HepG2 (cell line): ENCODE results near the gene DCDC2. TPM values are rescaled to one million over a fixed set of nuclear protein-coding genes. Genes with fewer than 3 reads are reported as not detected.

Experiments used
- ATAC-seq: fragments of 200-7000 bp; cut with Tn5 transposase; 3 replicates; pipeline ENCODE4 v1.9.1; 2020; ENCODE audit warnings: mild to moderate bottlenecking, moderate library complexity
- BruUV-seq: library from RNA; stranded (reverse); fragments of 400-500 nt; replicated peaks from 2 replicates; lab custom pipeline; 2021; lab: Mats Ljungman, UMichigan
- CTCF ChIA-PET: fragments of 300-600 bp; formaldehyde crosslinking; extraction: SDS; loops from one replicate; lab custom pipeline; 2021; ENCODE audit warnings: low total read pairs, inconsistent platforms, low intra/inter-chr PET ratio; lab: Yijun Ruan, JAX
- POLR2A ChIA-PET: fragments of 350-600 bp; sonication (Branson Sonifier 250); formaldehyde crosslinking; loops from one replicate; lab custom pipeline; 2020; ENCODE audit warnings: antibody characterized with exemption, inconsistent platforms; lab: Yijun Ruan, JAX
- DNase-seq: peaks from one replicate; pipeline ENCODE4 v3.0.0-alpha.2; 2015; ENCODE audit warnings: low spot score
- FAIRE-seq: peaks from 3 replicates; lab custom pipeline; 2011; peaks lifted over from hg19 to GRCh38; lab: Jason Lieb, UNC
- H2AFZ ChIP-seq: one replicate; pipeline ENCODE4 v1.6.1; 2011; ENCODE audit warnings: low read length, inconsistent platforms
- H3K27ac ChIP-seq: fragments of 300-600 bp; 3 replicates; pipeline ENCODE4 v1.8.0; 2011; ENCODE audit warnings: mixed run types, mild to moderate bottlenecking, mixed read lengths, low read length, inconsistent platforms; ENCODE audit not compliant: insufficient read depth; ENCODE audit errors: extremely low read length
- H3K27me3 ChIP-seq, 2 experiments: fragments of 200-600 bp in 1 of 2; 2 replicates in 1 of 2; 3 replicates in 1 of 2; pipeline versions ENCODE4 v1.6.0 to v1.8.0; 2011; ENCODE audit warnings: low read length in 2 of 2, mild to moderate bottlenecking in 2 of 2, moderate library complexity in 2 of 2, inconsistent platforms in 1 of 2; ENCODE audit not compliant: insufficient read depth in 2 of 2, control insufficient read depth in 1 of 2
- H3K36me3 ChIP-seq, 2 experiments: fragments of 200-600 bp in 1 of 2; replicated peaks in 1 of 2; 2 replicates in 1 of 2; 3 replicates in 1 of 2; pipeline versions ENCODE4 v1.5.1 to v1.8.0; 2011; ENCODE audit warnings: low read length in 2 of 2, inconsistent platforms in 1 of 2; ENCODE audit not compliant: insufficient read depth in 2 of 2, control insufficient read depth in 1 of 2
- H3K4me1 ChIP-seq: 2 replicates; pipeline ENCODE4 v1.5.1; 2012; ENCODE audit warnings: low read length, inconsistent platforms; ENCODE audit not compliant: insufficient read depth
- H3K4me2 ChIP-seq: 2 replicates; pipeline ENCODE4 v1.6.0; 2011; ENCODE audit warnings: low read depth, low read length, inconsistent platforms
- H3K4me3 ChIP-seq, 3 experiments: fragments of 200-600 bp in 1 of 3; sonication (generic), shearing (Covaris generic) in 1 of 3; replicated peaks in 1 of 3; 2 replicates each; pipeline ENCODE4 v1.5.1; 2011 to 2016; ENCODE audit warnings: low read length in 3 of 3, inconsistent platforms in 2 of 3, low read depth in 2 of 3, mild to moderate bottlenecking in 2 of 3, control low read depth in 1 of 3, mixed read lengths in 1 of 3; ENCODE audit not compliant: insufficient read depth in 1 of 3
- H3K79me2 ChIP-seq: one replicate; pipeline ENCODE4 v1.6.1; 2011; ENCODE audit warnings: low read length, inconsistent platforms; ENCODE audit not compliant: insufficient read depth
- H3K9ac ChIP-seq: 2 replicates; pipeline ENCODE4 v1.6.0; 2011; ENCODE audit warnings: mild to moderate bottlenecking, low read depth, low read length, inconsistent platforms; ENCODE audit not compliant: insufficient read depth
- H3K9me3 ChIP-seq: 2 replicates; pipeline ENCODE4 v1.5.1; 2012; ENCODE audit warnings: mild to moderate bottlenecking, low read length
- H4K20me1 ChIP-seq: 2 replicates; pipeline ENCODE4 v1.6.0; 2011; ENCODE audit warnings: inconsistent platforms, mild to moderate bottlenecking, low read length, moderate library complexity; ENCODE audit not compliant: insufficient read depth
- FOXJ3 ChIP-seq: sonication (generic); formaldehyde crosslinking; IDR thresholded peaks from 2 replicates; pipeline ENCODE4 v1.4.0; 2020; ENCODE audit warnings: missing genetic modification reagents, mild to moderate bottlenecking, borderline replicate concordance
- MAFF ChIP-seq: IDR thresholded peaks from 2 replicates; pipeline ENCODE4 v1.6.1; 2011; ENCODE audit warnings: low read depth, low read length, improper control_type of control experiment
- MAFK ChIP-seq, 2 experiments: IDR thresholded peaks in 1 of 2; conservative IDR thresholded peaks in 1 of 2; 2 replicates each; pipeline ENCODE4 v1.6.1; 2011; ENCODE audit warnings: improper control_type of control experiment in 2 of 2, low read length in 2 of 2
- REXO4 ChIP-seq: sonication (generic); formaldehyde crosslinking; IDR thresholded peaks from 2 replicates; pipeline ENCODE4 v1.8.0; 2022; ENCODE audit warnings: missing genetic modification reagents, mild to moderate bottlenecking, borderline replicate concordance
- ZHX2 ChIP-seq, 2 experiments: sonication (generic) in 1 of 2; formaldehyde crosslinking in 1 of 2; IDR thresholded peaks; 2 replicates each; pipeline versions ENCODE4 v1.6.1 to v1.9.0; 2014 to 2022; ENCODE audit warnings: antibody characterized with exemption in 1 of 2, borderline replicate concordance in 1 of 2, inconsistent platforms in 1 of 2, low read depth in 1 of 2, missing genetic modification reagents in 1 of 2
- WGBS: methylation state at CpG from one replicate; pipeline ENCODE4 v1.1.6; 2017; ENCODE audit warnings: low lambda C conversion rate; 5-methylcytosine and 5-hydroxymethylcytosine counted together
- in situ Hi-C: cut with HindIII; loops from 2 replicates; pipeline ENCODE4 v1.10.0; 2017; ENCODE audit warnings: low pct_unique_long_range_greater_than_20kb; ENCODE audit not compliant: extremely low pct_ligation_motif_present
- intact Hi-C: fragments of 100-400 bp; cut with micrococcal nuclease; formaldehyde crosslinking; loops from one replicate; pipeline ENCODE4 v1.10.0; 2022; ENCODE audit not compliant: unreplicated experiment
- polyA plus RNA-seq, 8 experiments: library from polyadenylated mRNA; depleted of rRNA in 3 of 8; stranded (reverse) in 7 of 8; unstranded in 1 of 8; fragments of >200 nt; fragmentation: Illumina TruSeq in 4 of 8; extraction: Trizol in 4 of 8; gene quantifications; 2 replicates each; pipeline versions ENCODE4 v1.2.1 to v1.2.3, GENCODE V29; 2011 to 2016; ENCODE audit warnings: low read depth in 4 of 8, missing spikeins in 1 of 8, mixed read lengths in 1 of 8; ENCODE audit not compliant: insufficient read depth in 1 of 8
- total RNA-seq, 5 experiments: library from RNA; depleted of rRNA; stranded (reverse); fragments of >200 nt; fragmentation: Illumina TruSeq; extraction: Trizol; gene quantifications; 2 replicates each; pipeline ENCODE4 v1.2.3, GENCODE V29; 2016; ENCODE audit warnings: low read depth in 1 of 5

Gene DCDC2
- total and polyA plus RNA-seq, 2 of the 13 experiments (the other 11 are each of a cell fraction or from before 2014, with no cell fraction given) = 9.0 to 36.2 TPM

DNA sequence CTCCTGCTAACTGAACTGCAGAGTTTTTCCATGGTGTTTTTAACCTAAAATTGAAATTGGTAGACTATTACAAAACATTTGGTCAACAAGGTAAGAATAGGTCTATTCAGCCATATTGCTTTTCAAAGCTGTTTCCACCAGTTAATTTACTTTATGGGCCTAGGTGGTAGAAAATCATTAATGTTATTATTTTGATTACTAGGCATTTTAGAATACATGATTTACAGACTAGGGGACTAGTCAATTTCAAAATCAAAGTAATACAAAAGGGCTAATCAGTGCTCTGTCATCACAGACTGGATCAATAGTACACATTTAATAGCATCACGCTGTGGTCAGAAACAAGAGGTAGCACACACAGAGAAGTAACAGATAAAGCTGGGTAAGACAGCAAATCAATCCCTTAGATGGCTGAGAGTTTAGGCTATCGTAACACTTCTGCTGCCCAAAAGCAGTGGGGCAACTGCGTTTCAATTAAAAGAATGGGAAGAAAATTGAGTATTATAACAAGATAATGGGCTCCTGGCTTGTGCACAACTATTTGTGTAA, 117.4 kb downstream of the DCDC2 start:
- Histone ChIP-seq H3K9me3 (no peaks in the 10 kb centered on the region), H4K20me1 (peaks cover 2% of the 10 kb centered on the region), H2AFZ (no peak overlapping the region), H3K36me3 (peaks cover 10 to 15% of the 10 kb centered on the region in 2 experiments; a peak in 4 of 5 replicates), H3K4me2 (0 out of 2 replicates have a peak overlapping the region, but pooled peaks have one; percentile 4), H3K27me3 (no peaks in the 10 kb centered on the region), H3K27ac (peak overlapping the region; percentile 14), H3K4me1 (peaks cover 17% of the 10 kb centered on the region)
- BruUV-seq = no TSS peak
- in situ Hi-C loops (no loop called here), intact Hi-C loops (no loop called here)
- WGBS = 100% methylated on average over 3 of the region's 3 CpGs
- no peak for DNase-seq
- ChIA-PET POLR2A (no interaction called here), CTCF (no interaction called here)
- TF ChIP-seq MAFF (peak; percentile 61), ZHX2 (IDR thresholded peaks at IDR 0.05; ENCODE audit: low read depth) (no peak), ZHX2 (CRISPR knock-in tag; IDR thresholded peaks at IDR 0.05; ENCODE audit: borderline replicate concordance) (no peak), FOXJ3 (CRISPR knock-in tag) (no peak), MAFK (conservative IDR thresholded peaks at IDR 0.05 in 1 of 2, IDR thresholded peaks at IDR 0.05 in 1 of 2; ENCODE audit: low read length in 2 of 2) (peak; percentile 66 to 78; a peak in 2 of 4 replicates), REXO4 (CRISPR knock-in tag) (no peak)
- TF ChIP-seq, all 625 proteins: peak for 2
- no peak overlapping the region for H3K9ac ChIP-seq
- no peak for ATAC-seq
- H3K79me2 ChIP-seq = no peaks in the 10 kb centered on the region
- no peak for FAIRE-seq
- no peak overlapping the region for H3K4me3 ChIP-seq
